Measurements from ENCODE around the gene APOBEC3H. TPM values are rescaled to one million over a fixed set of nuclear protein-coding genes. Genes with fewer than 3 reads are reported as not detected.
"Not testable (repeated sequence)": the region's sequence is repeated elsewhere in the genome, so short reads cannot be mapped to it uniquely, and the experiment has no call there.

APOBEC3H gene
- polyA plus RNA-seq, 3 donors = 0.13 to 0.26 TPM; not detected in 1

GRCh38 chr22:39079054-39079637 is 17.9 kb upstream of the APOBEC3H start:
- DNase-seq (ENCODE audit: extremely low read depth in 1 of 11, low read depth in 9 of 11, low spot score in 4 of 11) = not testable (repeated sequence)

GRCh38 chr22:39080052-39080762 is 16.8 kb upstream of the APOBEC3H start:
- no peak for DNase-seq (ENCODE audit: extremely low read depth in 1 of 11, low read depth in 9 of 11, low spot score in 4 of 11)

- no peak for DNase-seq (ENCODE audit: extremely low read depth in 1 of 11, low read depth in 9 of 11, low spot score in 4 of 11)
These were observed 16.0 kb upstream of the APOBEC3H start for GRCh38 chr22:39081016-39081415.

DNA sequence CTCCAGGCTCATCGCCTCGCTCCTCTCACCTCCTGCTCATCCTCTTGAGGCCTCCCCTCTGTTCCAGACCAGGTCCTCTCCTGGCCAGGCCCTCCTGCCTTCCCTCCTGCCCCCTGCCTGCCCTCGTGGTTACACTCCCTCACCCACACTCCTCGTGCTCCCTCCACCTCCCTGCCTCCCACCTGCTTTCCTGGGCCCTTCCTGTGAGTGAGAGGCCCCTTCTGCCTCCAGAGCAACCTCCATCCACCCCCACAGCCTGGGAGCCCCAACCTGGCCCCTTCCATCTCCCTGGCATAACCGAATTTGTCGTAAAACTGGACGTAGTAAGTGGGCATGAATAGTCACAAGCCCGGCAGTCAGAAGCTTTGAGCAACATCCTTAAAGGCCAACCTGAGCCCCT is 15.4 kb upstream of the APOBEC3H start:
- no peak for DNase-seq (ENCODE audit: extremely low read depth in 1 of 11, low read depth in 9 of 11, low spot score in 4 of 11)

GRCh38 chr22:39083212-39084165 is 13.6 kb upstream of the APOBEC3H start:
- no peak for DNase-seq (ENCODE audit: extremely low read depth in 1 of 11, low read depth in 9 of 11, low spot score in 4 of 11)

DNA sequence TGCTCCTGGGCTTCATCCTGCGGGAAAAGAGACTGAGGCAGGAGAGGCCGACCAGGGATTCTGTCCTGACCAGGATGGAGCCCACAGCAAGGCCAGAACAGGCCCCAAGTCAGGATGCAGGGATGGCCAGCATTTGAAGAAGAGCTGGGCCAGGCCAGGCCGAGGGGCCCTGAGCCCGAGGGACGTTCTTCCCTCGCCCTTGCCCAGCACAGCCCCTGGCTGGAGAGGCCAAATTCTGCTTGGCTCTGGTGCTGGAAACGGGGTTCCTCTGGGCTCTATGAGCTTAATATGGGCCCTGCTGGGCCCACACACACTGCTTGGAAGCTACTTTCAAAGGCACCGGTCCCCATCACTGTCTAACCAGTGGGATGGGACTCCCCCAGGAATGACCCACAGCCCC is 12.4 kb upstream of the APOBEC3H start:
- no peak for DNase-seq (ENCODE audit: extremely low read depth in 1 of 11, low read depth in 9 of 11, low spot score in 4 of 11)

GRCh38 chr22:39087098-39087497 is 9.9 kb upstream of the APOBEC3H start:
- DNase-seq (ENCODE audit: extremely low read depth in 1 of 11, low read depth in 9 of 11, low spot score in 4 of 11) = no peak

GRCh38 chr22:39087881-39088684 is 9.0 kb upstream of the APOBEC3H start:
- no peak for DNase-seq (ENCODE audit: extremely low read depth in 1 of 11, low read depth in 9 of 11, low spot score in 4 of 11)

- no peak for DNase-seq (ENCODE audit: extremely low read depth in 1 of 11, low read depth in 9 of 11, low spot score in 4 of 11)
These were observed 8.4 kb upstream of the APOBEC3H start for GRCh38 chr22:39088685-39089032.

DNA sequence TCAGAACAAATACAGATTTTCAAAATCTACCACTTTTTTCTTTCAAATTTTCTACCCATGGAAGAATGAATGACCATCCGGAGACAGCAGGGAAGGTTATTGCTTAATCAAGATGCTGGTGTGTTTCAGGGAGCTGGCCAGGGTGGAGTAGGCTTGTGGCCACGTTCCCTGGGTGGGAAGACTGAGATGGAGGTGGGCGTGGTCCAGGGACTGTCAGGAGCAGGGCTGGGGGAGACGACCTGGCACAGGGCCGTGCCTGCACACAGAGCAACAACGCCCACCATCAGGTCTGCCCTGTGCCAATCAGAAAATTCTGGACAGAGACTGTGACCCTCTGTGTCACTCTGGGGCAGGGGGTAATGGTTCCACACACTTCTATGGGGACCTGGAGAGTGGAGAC is 7.1 kb upstream of the APOBEC3H start:
- no peak for DNase-seq (ENCODE audit: extremely low read depth in 1 of 11, low read depth in 9 of 11, low spot score in 4 of 11)

DNA sequence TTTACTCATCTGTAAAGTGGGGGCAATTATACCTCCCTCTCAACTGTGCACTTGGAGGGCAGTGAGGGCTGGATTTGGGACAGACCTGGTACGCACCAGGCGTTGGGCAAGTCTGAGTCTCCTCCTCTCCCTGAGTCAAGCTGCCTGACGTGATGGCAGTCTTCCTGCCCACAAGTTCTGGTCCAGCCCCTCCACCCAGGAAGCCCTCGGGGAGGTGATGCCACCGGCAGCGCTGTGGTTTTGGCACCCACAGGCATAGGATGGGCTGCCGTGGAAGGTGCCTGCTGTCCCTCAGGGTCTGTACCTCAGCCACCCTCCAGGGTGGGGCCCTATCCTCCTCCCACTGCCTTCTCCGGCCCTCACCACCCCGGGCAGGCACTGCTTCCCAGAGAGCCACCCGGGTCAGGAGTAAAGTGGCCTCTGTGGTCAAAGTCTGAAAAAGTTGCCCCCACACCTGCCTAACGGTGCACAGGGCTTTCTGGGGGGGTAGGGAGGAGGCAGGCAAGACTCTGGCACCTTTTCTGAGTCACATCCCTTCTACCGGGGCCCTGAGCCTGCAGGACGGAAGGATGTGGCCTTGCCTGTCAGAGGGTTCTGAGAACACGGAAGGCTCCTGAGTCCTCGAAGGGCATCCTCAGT is 6.5 kb upstream of the APOBEC3H start:
- DNase-seq (ENCODE audit: extremely low read depth in 1 of 11, low read depth in 9 of 11, low spot score in 4 of 11) = no peak

- no peak for DNase-seq (ENCODE audit: extremely low read depth in 1 of 11, low read depth in 9 of 11, low spot score in 4 of 11)
These were observed 5.6 kb upstream of the APOBEC3H start for GRCh38 chr22:39091126-39092081.

- DNase-seq (ENCODE audit: extremely low read depth in 1 of 11, low read depth in 9 of 11, low spot score in 4 of 11) = no peak
These were observed 4.8 kb upstream of the APOBEC3H start for GRCh38 chr22:39092111-39092862.

DNA sequence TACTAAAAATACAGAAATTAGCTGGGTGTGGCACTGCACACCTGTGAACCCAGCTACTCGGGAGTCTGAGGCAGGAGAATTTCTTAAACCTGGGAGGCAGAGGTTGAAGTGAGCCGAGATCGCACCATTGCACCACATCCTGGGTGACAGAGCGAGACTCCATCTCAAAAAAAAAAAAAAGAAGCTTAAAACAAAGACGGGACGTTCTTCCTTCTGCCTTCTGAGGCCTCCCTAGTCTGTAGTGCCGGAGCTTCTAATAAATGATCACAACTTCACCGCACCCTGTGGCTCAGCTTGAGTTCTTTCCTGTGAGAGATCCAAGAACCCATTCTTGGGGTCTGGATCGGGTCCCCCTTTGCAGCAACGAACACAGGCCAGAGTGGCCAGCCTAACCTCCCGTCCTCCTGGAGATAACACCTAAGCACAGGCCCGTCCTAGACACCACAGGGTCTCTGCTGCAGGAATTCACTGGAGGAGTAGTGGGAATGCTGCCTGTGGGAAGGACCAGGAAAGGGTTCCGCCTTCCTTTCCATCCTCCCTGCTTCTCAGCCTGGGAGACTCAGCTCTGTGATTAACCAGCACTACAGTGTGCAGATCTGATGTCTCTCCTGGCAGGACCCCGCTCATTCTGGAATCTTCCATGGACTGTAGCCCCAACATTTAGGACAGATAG is 2.2 kb upstream of the APOBEC3H start:
- DNase-seq (ENCODE audit: extremely low read depth in 1 of 11, low read depth in 9 of 11, low spot score in 4 of 11) = no peak

GRCh38 chr22:39095971-39096370 is 1.1 kb upstream of the APOBEC3H start:
- DNase-seq (ENCODE audit: extremely low read depth in 1 of 11, low read depth in 9 of 11, low spot score in 4 of 11) = no peak

- DNase-seq (ENCODE audit: extremely low read depth in 1 of 11, low read depth in 9 of 11, low spot score in 4 of 11) = no peak
These were observed 982 bp downstream of the APOBEC3H start for GRCh38 chr22:39098026-39098425.

All from renal cortex interstitium (tissue), 11 donors.